ENCODE results near the gene EYA2.

GRCh38 chr20:47206962-47207641 is 312.5 kb downstream of the EYA2 start:
- TF ChIP-seq, protein P1, sequence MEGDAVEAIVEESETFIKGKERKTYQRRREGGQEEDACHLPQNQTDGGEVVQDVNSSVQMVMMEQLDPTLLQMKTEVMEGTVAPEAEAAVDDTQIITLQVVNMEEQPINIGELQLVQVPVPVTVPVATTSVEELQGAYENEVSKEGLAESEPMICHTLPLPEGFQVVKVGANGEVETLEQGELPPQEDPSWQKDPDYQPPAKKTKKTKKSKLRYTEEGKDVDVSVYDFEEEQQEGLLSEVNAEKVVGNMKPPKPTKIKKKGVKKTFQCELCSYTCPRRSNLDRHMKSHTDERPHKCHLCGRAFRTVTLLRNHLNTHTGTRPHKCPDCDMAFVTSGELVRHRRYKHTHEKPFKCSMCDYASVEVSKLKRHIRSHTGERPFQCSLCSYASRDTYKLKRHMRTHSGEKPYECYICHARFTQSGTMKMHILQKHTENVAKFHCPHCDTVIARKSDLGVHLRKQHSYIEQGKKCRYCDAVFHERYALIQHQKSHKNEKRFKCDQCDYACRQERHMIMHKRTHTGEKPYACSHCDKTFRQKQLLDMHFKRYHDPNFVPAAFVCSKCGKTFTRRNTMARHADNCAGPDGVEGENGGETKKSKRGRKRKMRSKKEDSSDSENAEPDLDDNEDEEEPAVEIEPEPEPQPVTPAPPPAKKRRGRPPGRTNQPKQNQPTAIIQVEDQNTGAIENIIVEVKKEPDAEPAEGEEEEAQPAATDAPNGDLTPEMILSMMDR (conservative IDR thresholded peaks at IDR 0.05) = no peak
- no peak for TF ChIP-seq ZFX (IDR thresholded peaks at IDR 0.05)

All from C4-2B (cell line).